Non-pigmented ciliary epithelial cell (primary cell): ENCODE measurements around the gene CFAP119.
"Not testable (repeated sequence)": the region's sequence is repeated elsewhere in the genome, so short reads cannot be mapped to it uniquely, and the experiment has no call there.

Source experiments
- DNase-seq: peaks from one replicate; pipeline ENCODE4 v3.0.0-alpha.2; 2010; ENCODE audit warnings: low read depth

The CFAP119 gene

DNA sequence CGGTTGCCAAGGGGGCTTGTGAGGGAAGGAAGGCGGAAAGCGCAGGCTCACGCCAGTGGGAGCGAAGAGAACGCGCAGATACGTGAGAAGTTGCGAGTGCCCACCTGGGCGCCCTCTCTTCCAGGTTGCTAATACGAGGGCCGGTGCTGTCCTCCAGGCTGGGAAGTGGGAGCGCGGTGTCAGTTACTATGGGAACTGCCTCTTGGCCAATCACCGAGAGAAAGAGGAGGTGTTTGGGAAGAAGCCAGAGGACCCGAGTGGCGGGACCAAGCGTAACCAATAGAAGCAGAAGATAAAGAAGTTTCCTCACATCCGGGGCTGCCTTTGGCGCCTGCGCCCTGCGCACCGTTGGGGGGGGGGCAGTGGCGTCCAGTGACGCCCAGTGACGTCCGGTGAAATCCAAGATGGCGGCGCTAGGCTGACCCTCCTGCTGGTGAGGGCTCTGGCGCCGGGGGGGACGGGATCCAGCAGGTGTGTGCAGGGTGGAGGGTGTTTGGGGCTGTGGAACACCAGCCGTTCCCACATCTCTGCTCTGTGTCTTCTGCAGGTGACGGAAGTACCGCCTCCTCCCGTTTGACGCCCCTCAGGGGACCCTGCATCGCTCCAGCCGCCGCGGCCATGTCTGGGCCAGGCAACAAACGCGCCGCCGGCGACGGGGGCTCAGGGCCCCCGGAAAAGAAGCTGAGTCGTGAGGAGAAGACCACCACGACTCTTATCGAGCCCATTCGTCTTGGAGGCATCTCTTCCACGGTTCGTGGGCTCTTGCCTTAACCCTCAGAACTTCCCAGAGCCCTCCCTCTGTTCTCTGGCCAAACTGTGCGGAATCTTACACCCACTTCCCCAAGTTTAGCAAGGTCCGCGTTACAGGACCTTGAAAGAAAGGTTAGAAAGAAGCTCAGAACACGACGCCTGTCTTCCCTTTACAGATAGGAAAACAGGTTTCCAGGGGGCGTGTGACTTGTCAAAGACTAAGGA, at the start of gene CFAP119, which contains the start of gene RNF40:
TSS of gene CFAP119 (minus strand) at position 135 of the 975 bp plus-strand sequence. CDS start 314 bp downstream, outside the sequence.
TSS of gene RNF40 (plus strand) at position 395 of the 975 bp plus-strand sequence. CDS start at position 619, 224 bp downstream.
- DNase-seq = peak; percentile 91

DNA sequence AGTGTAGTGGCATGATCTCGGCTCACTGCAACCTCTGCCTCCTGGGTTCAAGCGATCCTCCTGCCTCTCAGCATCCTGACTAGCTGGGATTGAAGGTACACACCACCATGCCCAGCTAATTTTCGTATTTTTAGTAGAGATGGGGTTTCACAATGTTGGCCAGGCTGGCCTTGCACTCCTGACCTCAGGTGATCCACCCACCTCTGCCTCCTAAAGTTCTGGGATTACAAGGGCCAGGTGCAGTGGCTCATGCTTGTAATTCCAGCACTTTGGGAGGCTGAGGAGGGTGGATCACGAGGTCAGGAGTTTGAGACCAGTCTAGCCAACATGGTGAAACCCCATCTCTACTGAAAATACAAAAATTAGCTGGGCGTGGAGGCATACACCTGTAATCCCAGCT, 47.8 kb upstream of the CFAP119 start:
- DNase-seq = not testable (repeated sequence)

DNA sequence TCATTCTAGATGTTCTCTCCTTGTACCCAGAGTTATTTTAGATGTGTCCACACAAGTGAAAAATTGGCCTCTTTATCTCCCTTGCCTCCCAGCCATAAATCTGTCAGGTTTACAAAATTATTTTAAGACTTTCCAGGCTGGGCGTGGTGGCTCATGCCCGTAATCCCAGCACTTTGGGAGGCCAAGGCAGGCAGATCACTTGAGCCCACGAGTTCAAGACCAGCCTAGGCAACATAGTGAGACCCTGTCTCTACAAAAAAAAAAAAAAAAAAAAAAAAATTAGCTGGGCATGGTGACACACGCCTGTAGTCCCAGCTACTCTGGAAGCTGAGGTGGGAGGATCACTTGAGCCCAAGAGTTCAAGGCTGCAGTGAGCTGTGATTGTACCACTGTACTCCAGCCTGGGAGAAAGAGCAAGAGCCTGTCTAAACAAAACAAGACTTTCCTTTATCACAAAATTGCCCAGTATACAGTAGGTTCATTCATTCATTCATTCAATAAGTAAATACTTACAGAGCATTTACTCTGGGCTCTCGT, 47.1 kb upstream of the CFAP119 start:
- not testable (repeated sequence) for DNase-seq

DNA sequence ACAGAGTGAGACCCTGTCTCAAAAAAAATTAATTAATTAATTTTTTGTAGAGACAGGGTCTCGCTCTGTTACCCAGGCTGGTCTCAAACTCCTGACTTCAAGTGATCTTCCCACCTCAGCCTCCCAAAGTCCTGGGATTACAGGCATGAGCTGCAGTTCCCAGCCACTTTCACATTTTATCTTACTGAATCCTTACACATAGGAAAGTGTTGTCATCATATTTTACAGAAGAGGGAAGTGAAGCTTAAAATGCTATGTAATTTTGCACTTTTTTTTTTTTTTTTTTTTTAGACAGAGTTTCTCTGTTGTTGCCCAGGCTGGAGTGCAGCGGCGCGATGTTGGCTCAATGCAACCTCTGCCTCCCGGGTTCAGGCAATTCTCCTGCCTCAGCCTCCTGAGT, 46.3 kb upstream of the CFAP119 start:
- DNase-seq = no peak

DNA sequence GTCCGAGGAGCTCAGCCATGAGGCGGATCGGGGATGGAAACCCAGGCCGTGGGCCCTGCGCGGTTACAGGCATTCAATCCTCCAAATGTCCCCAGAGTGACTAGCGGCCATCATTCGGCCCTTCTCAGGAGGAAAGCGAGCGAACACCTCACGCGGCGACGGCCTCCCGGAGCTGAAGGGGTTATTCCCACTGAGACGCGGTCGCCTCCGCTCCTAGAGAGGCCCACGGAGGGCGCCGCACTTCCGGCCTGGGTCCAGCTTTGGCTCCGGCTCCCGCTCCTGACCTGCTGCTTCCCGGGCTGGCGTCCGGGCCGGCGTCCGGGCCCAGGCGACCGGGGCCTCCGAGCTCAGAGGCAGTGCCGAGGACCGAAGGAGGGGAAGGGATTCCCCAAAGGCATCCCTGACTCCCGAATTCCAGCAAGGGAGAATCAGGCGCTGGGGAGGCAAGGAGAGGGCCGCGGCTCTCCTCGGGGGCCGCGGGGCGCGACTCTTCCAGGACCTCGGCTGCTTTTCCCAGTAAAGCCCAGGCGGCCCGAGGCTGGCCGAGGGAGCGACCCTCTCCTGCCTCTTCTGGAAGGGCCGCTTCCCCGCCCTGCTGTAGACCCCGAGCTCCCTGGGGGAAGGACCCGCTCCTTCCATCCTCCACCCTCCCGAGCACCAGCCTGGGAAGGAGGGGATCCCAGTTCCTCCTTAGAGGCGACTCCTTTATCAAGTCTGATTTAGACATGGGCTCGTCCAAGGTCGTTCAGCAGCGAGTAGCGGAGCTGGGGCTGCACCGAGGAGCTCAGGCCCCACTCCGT, 43.7 kb upstream of the CFAP119 start:
- DNase-seq = no peak

DNA sequence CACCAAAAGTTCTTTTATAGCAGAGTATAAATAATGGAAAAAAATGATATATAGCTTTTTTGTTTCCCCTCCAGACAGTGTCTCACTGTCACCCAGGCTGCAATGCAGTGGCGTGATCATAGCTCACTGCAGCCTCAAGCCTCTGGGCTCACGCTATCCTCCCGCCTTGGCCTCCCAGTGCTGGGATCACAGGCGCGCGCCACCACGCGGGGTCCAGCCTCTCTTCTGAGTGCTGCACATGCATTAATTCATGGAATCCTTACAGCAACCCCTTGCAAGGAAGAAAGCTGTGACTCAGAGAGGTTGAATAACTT, 43.2 kb upstream of the CFAP119 start:
- no peak for DNase-seq

DNA sequence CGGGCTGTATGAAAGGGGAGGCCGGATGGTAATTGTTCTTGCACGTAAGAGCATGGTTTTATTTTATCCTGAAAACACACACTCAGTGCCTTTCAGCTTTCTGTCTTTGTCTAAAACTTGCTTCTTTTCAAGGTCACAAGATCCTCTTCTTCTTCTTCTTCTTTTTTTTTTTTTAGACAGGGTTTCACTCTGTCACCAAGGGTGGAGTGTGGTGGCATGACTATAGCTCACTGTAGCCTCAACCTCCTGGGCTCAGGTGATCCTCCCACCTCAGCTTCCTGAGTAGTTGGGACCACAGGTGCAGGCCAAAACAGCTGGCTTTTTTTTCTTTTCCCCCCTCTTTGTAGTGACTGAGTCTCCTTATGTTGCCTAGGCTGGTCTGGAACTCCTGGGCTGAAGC, 41.1 kb upstream of the CFAP119 start:
- DNase-seq = no peak

DNA sequence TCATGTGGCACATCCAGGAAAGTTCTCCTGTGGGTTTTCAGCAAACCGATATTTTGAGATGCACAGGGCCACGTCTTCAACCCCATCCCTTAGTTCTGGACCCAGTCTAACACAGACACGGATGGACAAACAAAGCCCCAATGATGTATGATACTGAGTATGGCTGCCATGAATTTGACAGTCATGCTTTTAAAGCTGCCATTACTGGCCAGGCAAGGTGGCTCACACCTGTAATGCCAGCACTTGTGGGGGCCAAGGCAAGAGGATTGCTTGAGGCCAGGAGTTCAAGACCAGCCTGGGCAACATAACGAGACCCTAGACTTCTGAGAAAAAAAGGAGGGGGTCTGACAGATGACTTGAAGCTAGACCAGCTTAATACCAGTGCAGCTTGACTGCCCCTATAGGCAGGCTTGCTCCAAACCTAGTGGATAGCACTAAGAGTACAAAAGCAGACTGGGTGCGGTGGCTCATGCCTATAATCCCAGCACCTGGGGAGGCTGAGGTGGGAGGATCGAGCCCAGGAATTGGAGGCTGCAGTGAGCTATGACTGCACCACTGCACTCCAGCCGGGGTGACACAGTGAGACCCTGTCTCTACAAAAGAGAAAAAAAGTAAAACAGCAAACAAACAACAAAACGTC, 35.9 kb upstream of the CFAP119 start:
- no peak for DNase-seq

DNA sequence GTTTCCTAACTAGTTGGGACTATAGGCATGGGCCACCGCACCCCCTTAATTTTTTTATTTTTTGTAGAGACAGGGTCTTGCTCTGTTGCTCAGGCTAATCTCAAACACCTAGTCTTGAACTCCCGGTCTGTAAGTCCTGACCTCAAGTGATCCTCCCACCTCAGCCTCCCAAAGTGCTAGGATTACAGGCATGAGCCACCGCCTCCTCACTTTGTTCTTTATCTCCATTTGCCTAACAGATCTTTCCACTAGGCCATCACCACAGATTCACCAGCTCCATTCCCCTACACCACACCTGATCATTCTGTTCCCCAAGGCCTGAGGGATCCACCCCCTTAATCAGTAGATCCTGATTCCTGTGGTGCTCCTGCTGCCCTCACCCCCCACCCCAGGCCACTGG, 32.8 kb upstream of the CFAP119 start:
- DNase-seq = no peak

DNA sequence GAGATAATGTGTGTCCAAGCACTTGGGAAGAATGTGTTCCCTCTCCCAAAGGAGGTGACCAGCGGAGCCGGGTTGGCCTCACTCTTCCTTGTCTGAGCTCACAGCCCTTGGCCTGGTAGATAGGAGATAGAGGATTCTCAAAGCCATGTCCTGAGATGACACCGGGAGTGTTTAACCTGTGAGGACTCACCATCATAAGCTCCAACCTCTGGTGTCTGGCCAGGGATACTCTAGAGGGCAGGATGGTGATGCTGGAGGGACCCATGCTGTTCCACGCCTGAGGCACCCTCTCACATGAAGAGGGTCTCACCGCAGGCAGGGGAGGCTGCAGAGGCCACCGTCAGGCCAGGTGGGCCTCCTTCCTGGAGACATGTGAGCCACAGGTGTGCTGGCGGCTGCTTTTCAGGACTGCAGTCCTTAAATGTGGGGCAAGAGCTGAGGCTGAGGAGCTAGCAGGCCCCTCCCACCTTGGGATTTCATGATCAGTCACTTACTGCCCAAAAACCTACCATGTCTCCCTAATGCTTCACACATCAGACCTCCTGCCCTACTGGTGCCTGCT, 31.7 kb upstream of the CFAP119 start:
- DNase-seq = no peak

DNA sequence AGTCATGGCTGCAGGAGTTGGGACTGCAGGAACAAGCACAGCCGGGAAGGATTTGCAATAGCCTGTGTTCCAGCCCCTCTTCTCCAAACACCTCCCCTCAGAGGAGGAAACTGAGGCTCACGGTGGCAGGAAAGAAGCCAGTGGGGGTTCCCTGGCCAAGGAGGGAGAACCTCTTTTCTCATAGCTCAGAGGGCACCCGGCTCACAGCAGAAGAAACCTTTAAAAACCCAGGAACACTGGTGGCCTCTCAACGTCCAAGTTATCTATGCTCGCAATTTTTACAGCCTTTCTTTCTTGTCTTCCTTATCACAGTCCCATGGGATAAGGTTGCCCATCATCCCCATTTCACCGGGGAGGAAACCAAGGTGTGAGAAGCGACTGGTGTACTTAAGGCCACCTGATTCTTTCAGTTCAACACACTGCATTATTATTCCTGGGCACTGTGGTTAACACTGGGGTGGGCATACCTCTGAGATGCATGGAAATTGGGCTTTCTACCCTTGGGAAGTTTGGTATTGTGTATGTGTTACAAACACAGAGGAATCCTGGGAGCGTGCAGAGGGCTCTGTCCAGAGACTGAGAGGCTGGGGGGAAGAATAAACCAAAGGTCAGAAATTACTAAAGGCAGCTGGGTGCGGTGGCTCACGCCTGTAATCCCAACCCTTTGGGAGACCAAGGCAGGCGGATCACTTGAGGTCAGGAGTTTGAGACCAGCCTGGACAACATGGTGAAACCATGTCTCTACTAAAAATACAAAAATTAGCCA, 25.9 kb upstream of the CFAP119 start:
- no peak for DNase-seq

DNA sequence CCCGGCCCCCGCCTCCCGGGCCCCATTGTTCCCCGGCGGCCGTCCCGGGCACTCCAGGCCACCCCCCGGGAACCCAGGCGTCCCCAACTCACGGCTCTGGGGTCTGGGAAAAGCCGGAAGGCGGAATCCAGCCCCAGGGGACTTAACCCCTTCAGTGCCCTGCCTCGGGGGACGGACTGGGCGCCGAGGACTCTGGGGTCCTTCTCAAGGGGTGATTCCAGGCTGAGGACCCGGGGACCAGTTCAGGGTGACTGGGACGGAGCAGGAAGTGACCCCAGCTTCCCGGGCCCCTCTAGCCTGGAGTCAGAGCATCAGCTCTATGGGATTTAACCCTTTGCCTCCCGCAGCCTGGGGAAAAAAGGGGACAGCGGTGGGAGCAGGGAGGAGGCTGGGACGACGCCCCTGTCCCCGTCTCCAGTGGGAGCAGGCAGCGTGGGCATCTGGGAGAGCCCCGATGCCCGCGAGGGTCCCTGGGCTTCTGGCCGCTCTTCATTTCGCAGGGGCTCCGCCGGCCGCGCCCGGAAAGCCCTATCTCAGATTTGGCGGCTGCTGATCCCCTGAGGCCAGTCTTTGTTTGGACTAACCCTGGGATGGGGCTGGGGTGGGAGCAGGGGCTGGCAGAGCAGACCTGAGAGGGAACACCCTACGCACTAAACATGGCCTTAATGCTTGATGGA, 25.2 kb upstream of the CFAP119 start, which contains the start of gene ZNF629:
TSS of gene ZNF629 (minus strand) at position 270 of the 677 bp plus-strand sequence. CDS start 2,723 bp downstream, outside the sequence.
- DNase-seq = no peak

DNA sequence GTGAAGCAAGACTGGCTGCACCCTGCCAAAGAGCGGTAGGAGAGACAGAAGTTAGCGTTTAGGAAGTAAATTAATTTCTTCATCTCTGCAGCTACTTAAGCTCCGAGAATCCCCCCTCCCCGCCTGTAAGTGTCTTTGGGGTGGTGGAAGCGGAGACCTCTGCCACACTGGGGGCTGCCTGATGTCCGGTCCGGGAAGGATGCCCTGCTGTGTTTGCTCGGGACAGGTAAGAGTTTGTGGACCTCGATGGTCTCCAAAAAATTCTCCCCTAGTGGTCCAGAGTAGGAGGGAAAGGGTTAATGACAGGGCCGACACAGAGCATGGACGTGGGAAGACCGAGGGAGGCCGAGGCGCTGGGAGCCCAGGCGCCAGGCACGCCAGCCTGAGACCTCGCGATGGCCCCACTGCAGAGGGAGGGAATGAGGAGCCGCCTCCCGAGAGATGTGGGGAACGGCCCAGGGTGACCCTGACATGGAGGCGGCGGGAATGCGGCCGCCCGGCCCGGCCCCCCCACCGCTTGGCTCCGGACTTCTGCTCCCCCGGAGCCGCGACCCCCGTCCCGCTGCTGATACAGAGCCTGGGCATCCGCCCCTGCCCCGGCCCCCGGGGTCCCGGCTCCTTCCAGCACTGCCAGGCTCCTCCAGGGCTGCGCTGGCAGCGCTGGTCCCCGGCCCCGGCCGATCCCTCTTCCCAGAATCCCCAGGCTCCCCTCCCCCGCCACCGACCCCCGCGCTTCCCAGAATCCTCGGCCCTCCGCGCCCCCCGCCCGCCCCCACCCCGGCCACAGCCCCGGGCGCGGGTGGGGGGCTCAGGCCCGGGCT, 24.5 kb upstream of the CFAP119 start:
- DNase-seq = no peak

DNA sequence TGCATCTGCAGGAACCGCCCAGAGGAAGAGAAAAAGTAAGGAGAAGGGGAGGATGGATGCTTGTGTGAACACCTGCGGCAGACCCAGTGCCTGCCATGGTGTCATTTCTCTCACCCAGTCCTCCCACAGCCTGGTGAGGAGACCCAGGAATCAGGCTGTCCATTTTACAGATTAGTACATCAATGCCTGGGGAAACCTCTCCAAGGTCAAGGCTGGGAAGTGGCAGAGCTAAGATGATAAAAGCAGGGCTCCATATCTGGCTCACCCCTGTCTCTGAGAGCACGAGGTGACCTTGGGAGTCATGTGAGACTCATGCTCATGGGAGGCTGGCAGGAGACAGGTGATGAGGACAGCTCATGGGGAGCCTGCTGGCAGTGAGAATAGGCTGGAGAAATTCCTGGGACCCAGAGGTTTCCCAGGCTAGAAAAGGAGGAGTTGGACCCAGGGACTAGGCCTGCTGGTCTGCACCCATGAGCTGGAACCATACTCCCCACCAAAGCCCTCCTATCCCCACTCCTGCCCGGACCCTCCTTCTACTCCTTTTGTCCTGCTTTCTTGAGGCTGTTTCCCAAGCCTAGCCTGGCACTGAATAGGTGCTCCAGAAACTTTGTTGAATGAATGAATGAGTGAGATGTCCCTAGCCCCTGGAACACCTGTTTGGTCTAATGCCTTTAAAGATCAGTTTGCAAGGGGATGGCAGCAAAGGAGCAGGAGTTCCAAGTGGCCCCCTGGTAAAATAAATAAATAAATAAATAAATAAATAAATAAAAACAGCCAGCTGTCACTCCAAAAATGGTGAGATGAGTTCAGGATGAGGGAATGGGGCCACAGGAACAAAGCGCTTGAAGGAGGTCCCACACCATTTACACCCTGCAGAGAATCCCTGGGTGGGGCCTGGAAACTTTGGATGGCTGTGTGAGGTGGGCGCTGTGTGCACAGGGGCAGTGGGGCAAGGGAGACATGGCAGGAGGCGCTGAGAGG, 23.6 kb upstream of the CFAP119 start:
- no peak for DNase-seq

DNA sequence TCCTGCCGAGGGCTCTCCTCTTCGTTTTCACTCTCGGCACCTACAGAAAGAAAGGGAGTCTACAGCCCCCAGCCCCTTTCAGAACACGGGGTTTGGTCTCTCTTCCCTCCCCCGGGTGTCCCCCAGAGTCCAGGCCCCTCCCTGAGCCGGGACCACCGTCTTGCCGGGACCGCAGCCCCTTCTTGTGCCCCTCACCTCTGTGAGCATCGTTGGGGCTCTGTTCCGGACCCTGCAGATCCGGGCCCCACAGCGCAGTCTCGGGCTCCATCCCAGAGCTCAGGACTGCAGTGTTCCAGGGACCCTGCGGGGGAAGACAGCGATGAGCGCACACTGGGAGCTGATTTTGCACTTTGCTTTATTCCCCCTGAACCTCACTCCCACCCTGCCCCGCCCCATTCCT, 22.4 kb upstream of the CFAP119 start:
- no peak for DNase-seq

DNA sequence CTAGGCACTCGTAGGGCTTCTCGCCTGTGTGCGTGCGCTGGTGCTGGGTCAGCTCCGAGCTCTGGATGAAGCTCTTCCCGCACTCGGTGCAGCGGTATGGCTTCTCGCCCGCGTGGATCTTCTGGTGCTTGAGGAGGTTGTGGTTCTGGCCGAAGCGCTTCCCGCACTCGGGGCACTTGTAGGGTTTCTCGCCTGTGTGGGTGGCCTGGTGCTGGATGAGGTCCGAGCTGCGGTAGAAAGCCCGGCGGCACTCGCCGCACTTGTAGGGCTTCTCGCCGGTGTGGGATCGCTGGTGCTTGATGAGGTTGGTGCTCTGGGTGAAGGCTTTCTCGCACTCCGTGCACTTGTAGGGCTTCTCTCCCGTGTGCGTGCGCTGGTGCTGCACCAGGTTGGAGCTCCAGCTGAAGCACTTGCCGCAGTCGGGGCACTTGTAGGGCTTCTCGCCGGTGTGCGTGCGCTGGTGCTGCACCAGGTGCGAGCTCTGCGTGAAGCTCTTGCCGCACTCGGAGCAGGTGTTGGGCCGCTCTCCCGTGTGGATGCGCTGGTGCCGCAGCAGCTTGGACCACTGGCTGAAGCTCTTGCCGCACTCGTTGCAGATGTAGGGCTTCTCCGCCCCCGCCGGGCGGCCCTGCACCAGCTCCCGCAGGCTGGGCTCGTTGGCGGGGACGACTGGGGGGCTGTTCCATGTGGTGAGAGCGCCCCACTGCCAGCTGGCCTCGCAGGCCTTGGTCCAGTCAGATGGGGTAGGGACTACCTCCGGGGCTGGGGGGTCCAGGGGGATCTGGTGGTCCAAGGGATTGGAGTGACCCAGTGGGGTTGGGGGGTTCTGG, 21.6 kb upstream of the CFAP119 start:
- no peak for DNase-seq
